ENCODE data around the gene IRAG1.
A peak's percentile ranks its signal among the peaks of the same experiment; 100 is the strongest.

Gene IRAG1, protein sequence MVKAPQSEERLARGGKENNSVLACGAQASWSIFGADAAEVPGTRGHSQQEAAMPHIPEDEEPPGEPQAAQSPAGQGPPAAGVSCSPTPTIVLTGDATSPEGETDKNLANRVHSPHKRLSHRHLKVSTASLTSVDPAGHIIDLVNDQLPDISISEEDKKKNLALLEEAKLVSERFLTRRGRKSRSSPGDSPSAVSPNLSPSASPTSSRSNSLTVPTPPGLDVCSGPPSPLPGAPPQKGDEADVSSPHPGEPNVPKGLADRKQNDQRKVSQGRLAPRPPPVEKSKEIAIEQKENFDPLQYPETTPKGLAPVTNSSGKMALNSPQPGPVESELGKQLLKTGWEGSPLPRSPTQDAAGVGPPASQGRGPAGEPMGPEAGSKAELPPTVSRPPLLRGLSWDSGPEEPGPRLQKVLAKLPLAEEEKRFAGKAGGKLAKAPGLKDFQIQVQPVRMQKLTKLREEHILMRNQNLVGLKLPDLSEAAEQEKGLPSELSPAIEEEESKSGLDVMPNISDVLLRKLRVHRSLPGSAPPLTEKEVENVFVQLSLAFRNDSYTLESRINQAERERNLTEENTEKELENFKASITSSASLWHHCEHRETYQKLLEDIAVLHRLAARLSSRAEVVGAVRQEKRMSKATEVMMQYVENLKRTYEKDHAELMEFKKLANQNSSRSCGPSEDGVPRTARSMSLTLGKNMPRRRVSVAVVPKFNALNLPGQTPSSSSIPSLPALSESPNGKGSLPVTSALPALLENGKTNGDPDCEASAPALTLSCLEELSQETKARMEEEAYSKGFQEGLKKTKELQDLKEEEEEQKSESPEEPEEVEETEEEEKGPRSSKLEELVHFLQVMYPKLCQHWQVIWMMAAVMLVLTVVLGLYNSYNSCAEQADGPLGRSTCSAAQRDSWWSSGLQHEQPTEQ

DNA sequence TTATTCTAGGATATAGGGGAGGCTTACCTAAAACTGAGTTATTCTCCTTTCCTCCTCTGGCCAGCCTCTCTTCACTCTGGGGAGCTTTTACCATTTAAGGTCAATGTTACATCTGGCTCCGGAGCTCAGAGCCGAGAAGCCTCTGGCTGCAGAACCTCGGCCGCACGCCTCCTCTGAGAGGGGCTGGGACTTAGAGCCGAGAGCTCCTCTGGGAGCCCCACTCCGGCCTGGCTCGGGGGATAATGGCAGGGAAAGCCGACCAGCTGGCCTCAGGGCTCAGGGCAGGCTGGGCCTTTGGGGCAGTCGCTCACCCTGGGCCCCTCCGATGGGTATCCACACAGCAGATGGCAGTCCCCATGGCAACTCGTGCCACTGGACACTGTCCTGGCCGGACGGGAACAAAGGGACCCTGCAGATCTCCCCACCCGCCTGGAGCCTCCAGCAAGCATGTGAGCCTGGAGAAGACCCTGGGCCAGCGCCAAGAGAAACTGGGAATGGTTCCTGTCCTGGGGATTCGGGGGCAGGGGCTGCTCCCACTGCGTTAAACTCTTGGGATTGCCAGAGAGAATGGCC, at the start of gene IRAG1:
TSS of gene IRAG1 (minus strand) at position 247 of the 573 bp plus-strand sequence. CDS start at position 94, 153 bp downstream.
- no peak for DNase-seq

DNA sequence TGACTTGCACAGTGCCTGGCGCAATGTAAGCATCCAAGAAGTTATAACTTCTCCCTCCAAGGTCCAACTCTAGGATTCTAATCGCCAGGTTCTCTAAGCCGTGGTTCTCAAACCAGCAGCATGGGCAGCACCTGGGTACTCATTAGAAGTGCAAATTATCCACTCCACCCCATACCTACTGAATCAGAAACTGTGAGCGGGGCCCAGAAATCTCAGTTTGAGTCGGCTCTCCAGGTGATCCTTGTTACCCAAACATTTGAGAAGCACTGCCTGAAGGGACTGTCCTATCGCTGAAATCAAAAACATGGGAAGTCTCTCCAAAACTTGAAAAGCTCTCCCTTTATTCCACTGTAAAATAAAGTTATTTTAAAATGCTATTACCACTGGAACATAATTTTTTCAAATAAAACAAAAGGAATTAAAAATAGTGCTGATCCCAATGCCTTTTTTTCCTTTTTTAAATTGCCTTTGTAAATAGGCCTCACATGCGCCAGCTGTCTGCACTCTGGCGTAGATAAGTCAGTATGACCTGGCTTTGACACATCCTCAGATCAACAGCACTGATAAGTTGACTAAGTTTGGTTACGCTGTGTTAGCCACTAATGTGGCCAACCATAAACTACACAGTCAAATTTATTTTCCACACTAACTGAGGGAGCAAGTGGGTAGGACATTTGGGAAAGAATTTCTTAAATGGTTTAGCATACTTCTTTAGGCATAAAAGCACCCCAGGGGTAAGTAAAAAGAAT, 49.1 kb upstream of the IRAG1 start:
- peak; percentile 53 for DNase-seq

DNA sequence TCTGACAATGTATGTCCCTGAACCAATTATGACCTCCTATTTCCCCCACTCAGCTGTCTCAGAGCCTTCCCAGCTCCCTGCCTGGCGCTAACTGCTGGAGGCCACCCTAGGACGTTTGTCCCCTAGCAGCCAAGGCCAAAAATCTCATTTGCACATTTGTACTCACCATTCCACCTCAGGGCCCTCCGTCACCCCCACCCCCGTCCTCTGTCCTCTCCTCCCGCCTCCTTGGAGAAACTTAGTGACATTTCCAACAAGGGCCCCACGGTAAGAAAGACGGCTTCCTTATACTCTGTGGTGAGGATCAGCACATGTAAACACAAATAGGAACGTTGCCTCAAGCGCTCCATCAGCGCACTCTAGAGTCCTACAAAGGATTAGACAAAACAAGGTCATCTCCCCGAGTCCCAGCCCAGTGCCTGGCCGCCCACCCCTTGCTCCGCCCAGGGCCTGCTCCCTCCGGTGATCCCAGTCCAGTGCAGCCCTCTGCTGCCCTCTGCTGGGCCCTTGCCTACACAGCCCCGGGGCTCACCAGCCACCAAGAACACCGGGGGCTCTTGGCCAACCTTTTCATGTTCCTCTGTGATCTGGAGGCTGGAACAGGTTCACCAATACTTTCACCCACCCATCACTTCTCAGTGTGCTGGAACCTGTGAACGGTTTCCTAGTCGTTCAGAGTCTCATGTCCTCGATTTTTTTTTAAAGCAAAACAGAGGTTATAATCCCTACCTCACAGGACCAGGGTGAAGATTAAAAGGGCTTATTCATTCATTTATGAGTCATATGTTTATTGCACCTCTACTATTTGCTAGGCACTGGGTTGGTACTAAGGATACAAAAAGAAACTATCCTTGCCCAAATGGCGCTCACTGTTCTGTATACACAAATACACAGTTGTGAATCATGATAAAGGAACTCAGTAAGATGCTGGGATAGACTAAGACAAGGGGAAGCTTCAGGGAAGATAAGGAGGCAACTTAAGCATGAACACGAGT, 42.2 kb upstream of the IRAG1 start:
- peak; percentile 87 for DNase-seq

DNA sequence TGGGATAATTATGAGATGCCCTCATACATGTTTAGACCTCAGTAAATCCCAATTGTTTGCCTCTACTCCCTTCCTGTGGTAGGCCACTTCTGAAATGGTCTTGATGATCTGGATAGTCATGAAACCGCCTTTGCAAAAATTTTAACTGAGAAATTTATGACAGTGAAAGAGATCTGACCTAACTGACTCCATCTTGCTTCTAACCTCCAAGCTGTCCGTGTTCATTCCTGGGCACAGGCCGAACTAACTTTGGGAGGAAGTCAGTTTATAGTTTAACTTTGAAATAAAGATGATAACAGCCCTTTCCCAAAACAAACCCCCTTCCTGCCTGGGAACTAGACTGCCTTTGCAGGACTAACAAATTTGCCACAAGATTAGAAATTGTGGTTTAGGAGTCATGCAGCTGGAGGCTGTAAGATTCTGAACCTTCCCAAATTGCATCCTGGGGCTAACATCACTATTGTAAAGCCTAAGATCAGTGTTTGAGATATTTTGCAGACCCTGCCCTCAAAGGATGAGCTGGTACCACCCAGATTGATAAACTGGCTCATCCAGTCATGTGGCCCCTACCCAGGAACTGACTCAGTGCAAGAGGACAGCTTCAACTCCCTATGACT, 37.6 kb upstream of the IRAG1 start:
- no peak for DNase-seq

DNA sequence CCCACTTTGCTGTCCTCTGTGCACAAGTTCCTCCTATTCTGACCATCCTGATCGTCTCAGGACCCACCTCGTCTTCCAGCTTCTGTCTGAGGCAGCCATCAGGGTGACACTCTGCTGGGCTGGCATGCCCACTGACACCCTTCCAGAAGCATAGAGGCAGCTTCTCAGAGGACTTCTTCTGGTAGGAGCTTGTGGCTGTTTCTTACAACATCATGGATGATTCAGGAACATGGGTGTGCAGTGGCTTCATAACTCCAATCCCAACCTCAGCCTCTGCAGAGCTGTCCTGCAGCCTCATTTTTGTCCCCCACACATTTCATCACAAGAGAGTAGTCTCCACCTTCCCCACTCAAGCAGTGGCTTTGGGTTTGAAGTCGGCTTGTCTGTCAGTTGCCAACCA, 36.6 kb upstream of the IRAG1 start:
- no peak for DNase-seq

DNA sequence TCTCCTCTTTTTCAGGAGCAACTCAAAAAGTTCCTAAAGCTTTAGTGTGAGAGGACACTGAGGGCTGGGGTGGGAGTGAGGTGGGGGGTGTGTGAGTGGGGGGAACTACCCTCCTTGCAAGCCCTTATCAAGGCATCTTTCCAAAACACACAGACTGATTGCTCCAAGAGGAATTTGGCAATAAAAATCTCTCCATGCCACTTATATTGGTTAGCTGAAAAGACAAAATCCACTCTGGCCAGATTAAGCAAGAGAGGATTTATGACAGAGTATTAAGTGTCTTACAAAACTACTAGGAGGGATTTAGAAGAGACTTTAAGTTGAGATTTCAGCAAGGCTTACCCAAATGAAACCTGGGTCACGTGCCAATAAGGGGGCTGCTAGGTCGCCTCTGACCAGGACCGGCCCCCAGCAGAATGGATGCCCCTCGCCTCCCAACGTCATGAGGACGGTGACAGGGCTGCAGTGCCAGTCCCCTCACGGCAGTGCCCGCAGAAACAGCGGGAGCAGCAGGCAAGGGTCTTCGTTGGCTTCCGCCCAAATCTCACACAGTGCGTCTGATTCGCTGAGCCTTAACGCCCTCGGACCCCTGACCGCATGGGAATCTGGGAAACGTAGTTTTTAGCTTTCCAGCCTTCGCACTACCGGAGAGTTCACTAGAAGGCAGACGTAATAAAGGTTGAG, 35.4 kb upstream of the IRAG1 start:
- DNase-seq, result no peak

DNA sequence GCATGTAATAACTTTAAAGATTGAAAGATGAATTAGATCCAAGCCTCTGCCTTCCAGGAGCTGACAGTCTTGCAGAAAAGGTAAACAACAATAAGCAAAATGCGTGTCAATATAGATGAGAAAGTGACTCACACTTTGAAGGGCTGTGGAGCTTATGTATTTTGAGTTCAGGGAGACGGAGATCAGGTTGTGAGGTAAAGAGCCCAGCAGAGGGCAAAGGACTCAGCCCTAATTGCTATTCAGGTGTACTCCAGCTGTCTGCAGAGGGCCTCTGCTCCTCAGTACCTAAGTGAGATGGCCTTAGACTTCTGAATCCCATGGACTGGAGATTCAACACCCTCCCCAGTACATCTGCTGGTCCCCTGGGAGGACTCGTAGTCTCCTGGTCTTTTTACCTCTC, 34.6 kb upstream of the IRAG1 start:
- no peak for DNase-seq

DNA sequence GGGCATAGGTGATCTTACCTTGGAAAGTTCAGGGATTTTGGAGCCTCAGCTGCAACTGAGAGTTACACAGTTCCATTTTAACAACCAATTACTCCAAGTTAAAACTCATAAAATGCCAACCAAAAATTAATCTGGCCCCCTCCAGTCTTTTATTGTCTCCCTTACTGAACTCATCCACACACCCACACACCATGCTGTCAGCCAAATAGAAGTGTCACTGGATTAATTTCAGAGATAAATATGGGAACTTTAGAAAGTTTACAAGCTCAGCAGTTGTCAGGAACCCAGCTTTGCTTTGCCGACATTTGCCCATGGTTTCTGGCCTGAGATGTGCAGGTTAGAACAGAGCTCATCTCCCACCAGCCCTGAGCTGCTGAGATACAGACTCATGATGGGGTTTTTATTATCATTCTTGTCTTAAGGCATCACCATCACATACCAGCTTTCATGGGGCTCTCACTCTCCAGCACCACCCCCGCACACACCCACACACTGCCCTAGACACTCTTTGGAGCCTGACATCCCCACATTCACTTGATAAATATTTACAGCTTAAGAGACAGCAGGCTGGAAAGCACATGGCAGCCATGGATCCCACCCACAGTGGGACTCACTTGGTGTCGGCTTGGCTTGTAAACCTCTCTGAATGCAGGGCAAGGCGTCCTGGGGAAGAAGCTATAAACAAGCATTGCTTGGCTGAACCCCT, 33.7 kb upstream of the IRAG1 start:
- no peak for DNase-seq

DNA sequence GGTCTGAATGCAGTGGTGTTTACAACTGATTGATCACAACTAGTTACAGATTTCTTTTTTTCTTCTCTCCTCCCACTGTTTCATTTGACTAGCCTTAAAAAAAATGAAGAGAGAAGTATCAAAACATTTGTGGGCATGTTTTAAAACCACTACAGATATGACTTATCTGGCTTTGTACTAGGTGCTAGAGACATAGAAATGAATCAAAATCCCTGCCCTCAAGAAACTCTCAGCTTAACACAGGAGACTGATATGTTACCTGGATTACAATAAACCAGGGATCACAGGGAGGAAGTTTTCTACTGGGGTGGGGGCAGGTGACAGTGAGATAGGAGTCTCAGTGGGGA, 32.3 kb upstream of the IRAG1 start:
- no peak for DNase-seq

DNA sequence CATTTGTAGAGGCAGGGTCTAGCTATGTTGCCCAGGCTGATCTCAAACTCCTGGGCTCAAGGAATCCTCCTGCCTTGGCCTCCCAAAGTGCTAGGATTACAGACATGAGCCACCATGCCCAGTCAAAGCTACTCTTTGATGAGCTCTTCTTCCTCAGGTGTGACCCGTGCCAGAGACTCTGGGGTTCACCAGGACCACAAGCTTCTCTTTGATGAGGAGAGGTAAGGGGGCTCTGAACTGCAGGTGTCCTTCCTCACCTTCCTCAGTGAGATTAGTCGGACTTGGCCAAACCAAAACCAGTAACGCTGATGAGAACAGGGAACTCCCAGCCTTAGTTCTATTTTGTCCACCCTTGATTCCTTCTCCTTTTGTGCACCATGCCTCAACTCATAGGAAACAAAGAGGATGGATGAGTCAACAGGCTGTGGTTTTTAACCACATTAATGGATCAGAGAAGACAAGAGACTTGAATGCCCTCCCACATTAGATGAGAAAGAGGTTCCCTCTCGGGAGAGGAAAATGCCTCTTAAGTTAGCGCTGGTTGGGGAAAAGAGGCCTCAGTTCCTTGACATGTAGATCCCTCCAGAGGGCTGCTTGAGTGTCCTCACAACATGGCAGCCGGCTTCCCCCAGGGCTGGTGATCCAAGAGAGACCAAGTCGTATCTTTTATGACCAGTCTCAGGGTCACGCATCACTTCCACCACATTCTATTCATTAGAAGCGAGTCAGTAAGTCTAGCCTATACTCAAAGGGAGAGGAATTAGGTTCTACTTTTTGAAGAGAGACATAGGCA, 31.8 kb upstream of the IRAG1 start:
- peak; percentile 15 for DNase-seq

DNA sequence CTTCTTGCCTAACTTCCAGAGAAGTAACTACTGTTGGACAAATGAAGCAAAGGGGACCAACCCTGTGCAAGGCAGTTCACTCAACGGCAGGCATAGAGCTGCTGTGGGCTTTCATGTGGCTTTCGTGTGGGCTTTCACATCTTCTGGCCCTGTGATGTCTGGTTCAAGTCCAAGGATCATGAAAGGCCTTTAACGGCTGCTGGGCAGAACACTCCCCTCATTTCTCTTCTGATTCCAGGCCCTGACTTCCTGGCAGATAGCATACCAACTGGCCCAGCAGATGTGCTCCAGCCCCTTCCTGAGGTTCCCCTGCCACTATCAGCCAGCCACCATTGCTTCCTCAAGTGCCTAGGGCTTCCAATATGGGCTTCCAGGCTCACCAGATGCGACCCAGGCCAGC, 28.8 kb upstream of the IRAG1 start:
- no peak for DNase-seq

DNA sequence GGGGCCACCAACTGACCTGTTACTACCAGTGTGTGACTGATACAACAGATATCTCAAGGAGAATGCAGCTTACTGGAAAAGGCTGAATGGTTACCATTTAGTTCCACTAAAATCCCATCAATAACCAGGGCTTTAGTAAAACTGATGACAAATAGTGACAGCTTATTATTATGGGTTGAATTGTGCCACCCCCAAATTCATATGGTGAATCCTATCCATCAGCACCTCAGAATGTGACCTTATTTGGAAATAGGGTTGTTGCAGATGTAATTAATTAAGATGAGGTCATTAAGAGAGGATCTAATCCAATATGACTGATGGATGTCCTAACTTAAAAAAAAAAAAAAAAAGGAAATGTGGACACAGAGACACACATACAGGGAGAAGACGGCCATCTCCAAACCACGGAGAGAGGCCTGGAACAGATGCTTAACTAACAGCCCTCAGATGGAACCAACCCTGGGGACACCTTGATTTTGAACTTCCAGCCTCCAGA, 27.4 kb upstream of the IRAG1 start:
- DNase-seq, result no peak

DNA sequence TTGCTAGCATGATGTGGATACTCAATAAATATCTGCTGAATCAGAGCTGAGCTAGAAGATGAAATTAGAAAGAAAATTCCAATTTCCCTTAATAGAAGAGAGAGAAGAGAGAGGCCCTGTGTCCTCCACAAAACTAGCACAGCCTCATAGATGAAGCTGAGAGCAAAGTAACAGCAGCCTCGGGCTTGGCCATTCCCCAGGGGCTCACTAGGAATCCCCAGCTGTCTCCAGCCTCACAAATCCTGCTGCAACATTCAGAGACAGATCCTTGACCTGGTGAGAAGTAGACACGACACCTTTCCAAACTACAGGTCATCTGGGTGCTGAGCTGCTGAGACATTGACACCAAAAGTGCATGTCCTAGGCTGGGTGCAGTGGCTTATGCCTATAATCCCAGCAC, 26.1 kb upstream of the IRAG1 start:
- no peak for DNase-seq

DNA sequence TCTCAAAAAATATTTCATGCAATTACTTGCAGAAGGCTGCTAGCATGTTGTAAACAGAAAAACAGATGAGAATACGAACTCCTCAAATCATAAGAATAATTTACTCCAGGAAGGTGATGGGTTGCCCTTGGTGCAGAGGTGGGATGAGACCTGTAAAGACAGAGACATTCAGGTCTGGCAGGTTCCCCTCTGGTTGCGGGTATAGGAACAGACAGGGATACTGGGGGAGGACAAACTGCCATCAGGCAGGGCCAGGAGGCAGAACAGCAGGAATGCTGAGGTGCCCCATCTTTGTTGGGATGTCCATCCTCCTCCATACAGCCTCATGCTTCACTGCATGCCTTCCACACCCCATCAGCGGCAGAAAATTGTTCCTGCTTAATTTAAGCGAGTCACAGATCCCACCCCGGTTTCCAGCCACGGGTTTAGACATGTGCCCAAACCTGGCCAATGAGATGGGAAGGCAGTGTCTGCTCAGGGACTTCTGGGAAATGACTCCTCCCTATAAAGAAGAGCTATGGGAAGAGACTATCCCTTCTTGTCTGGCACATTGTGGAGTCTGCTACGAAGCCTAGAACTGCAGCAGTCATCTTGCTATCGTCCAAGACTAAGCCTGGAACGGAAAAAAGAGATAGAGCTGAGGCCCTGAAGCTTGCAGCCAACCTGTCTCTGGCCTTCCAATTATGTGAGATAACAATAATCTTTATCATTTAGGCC, 23.1 kb upstream of the IRAG1 start:
- DNase-seq, result no peak

DNA sequence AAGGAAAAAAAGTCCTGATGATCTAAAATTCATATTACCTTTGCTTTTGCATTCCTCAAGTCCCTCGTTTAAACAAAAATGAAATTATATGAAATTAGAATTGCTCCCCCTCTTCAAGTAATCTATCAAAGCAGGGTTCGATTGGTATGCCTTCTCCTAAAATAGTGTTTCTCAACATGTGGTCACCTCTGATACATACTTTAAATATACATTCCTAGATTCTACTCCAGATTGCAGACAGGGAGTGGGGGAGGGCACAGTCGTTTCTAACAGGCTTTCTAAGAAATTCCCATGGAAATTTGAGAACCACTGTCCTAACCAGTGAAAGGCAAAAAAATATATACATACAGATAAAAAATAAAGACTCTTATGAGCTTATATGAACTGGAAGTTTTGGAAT, 22.6 kb upstream of the IRAG1 start:
- DNase-seq, result no peak

DNA sequence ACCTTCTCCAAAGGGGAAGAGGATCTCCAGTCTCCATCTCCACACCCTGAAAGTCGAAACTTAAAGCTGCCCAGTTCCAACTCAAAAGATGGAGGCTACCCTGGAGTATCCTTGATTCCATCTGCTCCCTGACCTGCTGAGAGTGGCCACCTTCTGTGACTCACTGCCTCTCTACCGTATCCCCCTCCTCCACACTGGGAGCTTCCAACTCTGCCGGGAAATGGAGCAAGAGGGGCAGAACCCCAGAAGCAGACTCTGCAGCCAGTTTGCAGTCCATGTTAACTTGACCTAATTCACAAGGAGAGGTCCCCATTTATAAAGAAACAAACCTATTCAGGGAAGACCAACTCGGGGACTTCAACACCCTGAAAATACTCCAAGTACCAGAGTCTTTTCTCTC, 22.0 kb upstream of the IRAG1 start:
- DNase-seq, result no peak

DNA sequence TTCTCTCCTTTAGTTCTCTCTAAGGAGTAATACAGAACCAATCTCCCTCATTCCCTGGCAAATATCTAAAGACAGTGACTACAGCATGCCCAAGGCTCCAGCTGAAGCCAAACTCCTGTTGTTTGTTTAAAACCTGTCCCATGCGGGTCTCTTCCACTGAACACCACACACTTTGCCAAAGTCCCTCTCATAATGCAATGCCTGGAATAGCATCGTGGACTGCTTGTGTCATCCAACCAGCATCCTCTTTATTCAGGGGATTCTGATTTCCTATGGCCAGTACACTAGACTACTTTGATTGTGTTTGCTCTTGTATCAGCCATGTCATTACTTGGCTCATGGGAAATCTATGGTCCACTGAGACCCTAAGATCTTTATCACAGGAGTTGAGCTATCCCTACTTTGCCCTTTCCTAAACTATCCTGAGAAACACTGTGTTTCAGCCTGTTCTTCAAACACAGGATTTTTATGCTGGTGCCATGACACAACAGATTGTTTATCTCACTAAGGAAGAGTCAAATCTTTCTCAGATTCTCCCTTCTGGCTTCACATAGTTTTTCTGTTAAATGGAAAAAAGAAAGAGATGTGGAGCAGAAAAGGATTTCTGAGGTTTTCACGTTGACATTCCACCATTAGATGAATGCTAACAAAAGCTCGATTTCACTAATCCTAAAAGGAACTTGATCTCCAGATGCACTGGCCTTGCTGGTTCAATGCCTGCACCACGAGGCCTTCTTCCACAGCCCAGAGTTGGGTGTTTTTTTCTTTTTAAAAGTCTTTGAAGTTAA, 15.9 kb upstream of the IRAG1 start:
- no peak for DNase-seq

Data from CD4-positive, alpha-beta T cell treated with Interleukin-10 for 1 hour (primary cell).